WI38 (cell line): ENCODE measurements around the gene RGS4.
A peak's percentile ranks its signal among the peaks of the same experiment; 100 is the strongest.

Experiments
- H3K4me3 ChIP-seq: 2 replicates; pipeline ENCODE4 v1.5.1; 2011; ENCODE audit warnings: low read depth, mild to moderate bottlenecking, control low read depth, low read length
- TF ChIP-seq, protein P1 (sequence below): IDR thresholded peaks from 2 replicates; pipeline ENCODE4 v1.5.1; 2012; ENCODE audit warnings: low read depth, mild to moderate bottlenecking, control low read depth, low read length

The RGS4 gene

DNA sequence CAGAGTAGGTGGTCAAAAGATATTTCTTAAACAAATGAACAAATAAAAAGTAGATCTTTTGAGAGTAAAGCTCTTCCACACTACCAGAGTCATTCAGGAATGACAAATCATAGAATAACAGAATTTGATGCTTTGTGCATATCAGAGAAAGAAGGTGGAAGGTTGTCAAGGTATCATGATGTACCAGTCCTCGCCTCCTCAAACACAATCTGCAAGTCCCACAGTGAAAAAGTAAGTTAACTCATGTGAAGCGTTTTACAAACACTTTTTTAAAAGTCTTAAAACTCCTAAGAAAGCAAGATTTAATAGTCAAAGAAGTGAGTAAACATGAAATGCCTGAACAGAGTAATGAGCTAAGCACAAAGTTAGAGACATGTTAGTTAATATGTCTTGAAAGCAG, 2.5 kb upstream of the RGS4 start:
- H3K4me3 ChIP-seq: no peak overlapping the region
- TF ChIP-seq, protein P1, sequence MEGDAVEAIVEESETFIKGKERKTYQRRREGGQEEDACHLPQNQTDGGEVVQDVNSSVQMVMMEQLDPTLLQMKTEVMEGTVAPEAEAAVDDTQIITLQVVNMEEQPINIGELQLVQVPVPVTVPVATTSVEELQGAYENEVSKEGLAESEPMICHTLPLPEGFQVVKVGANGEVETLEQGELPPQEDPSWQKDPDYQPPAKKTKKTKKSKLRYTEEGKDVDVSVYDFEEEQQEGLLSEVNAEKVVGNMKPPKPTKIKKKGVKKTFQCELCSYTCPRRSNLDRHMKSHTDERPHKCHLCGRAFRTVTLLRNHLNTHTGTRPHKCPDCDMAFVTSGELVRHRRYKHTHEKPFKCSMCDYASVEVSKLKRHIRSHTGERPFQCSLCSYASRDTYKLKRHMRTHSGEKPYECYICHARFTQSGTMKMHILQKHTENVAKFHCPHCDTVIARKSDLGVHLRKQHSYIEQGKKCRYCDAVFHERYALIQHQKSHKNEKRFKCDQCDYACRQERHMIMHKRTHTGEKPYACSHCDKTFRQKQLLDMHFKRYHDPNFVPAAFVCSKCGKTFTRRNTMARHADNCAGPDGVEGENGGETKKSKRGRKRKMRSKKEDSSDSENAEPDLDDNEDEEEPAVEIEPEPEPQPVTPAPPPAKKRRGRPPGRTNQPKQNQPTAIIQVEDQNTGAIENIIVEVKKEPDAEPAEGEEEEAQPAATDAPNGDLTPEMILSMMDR: no peak

DNA sequence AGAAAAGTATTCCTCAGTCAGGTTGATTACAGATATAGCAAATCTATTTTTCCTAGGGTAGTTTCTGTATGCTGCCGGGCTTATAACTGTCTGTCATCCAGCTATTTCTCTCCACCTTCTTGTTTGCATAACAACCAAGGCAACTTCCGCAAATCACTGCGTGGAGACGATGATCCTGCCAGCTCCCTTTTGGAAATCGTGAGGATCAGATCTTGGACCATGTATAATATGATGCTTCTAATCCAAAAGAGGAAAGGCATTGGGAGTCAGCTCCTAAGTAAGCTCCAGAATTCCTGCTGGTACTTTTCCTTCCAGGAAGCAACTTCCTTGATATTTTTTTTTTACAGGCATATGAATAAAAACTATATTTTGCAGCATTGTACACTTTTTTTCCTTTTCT, 445 bp upstream of the RGS4 start:
- TF ChIP-seq, protein P1: no peak
- H3K4me3 ChIP-seq: peak overlapping the region; percentile 54

DNA sequence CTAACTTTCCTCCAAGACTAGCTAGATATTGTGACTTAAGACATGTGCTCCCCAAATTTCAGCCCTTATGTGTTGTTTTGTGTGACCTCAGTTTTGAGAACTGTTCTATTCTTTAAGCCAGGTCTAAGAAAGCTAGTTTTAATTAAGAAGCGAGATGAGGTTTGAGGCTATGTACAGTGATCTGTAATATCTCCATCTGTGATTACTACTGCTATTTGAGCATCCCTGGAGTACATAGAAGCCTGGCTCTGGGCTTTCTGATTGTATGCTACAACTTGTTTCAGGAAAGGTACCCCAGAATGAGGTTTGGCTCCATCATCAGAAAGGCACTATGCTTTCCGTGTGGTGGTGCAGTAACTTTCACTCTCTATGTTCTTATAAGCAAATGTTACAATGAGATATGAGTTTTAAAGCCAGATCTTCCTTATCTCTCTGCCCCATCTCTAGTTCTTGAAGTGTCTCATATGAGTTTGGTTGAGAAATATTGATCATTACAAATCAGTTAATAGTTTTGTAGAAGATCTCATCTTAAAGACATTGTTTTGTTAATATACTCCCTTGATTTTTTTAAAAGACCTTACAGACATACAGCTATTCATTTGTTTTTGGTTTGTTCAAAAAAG, 605 bp downstream of the RGS4 start:
- TF ChIP-seq, protein P1: no peak
- peak overlapping the region; percentile 54 for H3K4me3 ChIP-seq

DNA sequence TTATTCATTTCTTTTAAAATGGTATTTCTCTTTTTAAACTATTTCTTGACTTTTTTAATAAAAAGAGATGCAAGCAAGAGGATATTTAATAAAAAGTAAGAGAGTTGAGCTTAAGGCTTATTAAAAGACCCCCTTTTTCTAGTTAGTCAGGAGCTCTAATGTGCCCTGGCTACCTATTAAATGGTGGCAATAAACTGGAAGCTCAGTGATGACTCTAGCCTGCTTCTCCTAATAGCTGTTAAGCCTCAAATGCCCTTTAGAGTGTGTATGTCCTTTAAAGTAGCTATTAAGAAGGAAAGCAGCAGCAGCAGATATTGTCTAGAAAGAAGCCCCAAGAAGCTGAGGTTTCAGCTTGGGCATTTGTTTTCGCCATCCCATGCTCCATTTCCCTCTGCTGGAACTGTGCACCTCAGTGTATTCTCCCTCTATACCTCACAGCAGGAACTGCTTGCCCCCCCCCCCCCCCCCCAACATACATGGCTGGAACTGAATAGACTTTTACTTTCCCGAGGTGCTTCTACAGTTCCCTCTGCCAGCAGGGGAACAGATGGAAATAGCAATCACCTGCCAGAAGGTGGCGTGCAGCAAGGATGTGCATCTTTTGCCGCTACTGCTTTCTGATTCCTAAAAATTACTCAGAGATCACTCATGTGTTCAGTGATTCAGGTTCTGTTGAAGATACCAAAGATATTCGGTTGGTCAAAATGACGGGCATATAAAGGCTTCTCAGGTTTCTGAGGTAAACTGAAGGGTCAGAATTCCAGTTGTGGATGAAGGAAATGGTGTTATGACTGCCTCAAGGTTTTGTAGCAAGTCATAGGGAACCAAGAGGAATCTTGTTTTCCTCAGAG, 2.5 kb downstream of the RGS4 start:
- no peak overlapping the region for H3K4me3 ChIP-seq
- TF ChIP-seq, protein P1: peak; percentile 58

DNA sequence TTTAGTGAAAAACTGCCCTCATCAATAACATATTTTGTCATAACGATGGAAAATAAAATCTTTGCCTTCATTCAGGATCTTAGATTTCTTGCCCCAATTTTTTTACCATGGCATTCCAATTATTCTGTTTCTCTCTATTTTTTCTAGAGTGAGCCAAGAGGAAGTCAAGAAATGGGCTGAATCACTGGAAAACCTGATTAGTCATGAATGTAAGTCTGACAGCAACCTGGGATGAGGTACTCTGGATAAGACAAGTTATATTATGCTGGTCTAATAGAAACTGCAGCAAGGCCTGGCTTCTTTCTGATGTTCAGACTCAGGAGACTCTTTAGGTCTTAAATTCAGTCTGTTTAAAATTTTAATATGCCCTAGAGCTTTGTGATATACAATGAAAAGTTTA, 3.5 kb downstream of the RGS4 start:
- TF ChIP-seq, protein P1: no peak
- no peak overlapping the region for H3K4me3 ChIP-seq

DNA sequence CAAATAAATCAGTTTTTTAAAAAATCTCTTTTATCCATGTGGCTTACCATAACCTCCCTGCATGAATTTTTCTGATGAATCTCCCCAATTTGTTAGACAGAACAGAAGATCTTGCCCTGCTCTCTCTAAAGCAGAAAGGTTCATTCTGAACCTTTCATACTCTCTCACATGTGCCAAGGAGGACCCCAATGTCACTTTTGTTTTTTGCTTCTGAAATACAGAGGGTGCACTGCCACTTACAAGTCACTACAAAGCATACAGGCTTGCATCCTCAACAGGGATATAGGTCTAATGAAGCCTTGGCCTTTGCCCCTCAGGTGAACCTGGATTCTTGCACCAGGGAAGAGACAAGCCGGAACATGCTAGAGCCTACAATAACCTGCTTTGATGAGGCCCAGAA, 4.8 kb downstream of the RGS4 start:
- H3K4me3 ChIP-seq: no peak overlapping the region
- TF ChIP-seq, protein P1: no peak

DNA sequence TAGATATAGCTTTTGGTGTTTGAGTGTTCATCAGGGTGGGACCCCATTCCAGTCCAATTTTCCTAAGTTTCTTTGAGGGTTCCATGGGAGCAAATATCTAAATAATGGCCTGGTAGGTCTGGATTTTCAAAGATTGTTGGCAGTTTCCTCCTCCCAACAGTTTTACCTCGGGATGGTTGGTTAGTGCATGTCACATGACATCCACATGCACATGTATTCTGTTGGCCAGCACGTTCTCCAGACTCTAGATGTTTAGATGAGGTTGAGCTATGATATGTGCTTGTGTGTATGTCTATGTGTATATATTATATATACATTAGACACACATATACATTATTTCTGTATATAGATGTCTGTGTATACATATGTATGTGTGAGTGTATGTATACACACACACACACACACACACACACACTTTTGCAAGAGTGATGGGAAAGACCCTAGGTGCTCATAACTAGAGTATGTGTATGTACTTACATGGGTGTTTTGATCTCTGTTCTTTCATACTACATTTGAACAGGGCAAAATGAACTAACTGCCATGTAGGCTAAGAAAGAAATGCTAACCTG, 5.6 kb downstream of the RGS4 start:
- no peak overlapping the region for H3K4me3 ChIP-seq
- TF ChIP-seq, protein P1: no peak
